Endothelial cell of umbilical vein (primary cell): Measurements from ENCODE around the gene DCHS2. TPM values are rescaled to one million over a fixed set of nuclear protein-coding genes. Genes with fewer than 3 reads are reported as not detected.

Experiments used
- BruUV-seq: library from RNA; stranded (reverse); fragments of 400-500 nt; replicated peaks from 2 replicates; lab custom pipeline; 2021; lab: Mats Ljungman, UMichigan
- CTCF ChIA-PET: fragments of 300-600, 350-600 bp; sonication (Branson Sonifier 250); formaldehyde crosslinking; loops from one replicate; lab custom pipeline; 2021; ENCODE audit warnings: antibody characterized with exemption, inconsistent platforms; lab: Charles Lee
- POLR2A ChIA-PET: fragments of 300-600, 350-600 bp; sonication (Branson Sonifier 250); formaldehyde crosslinking; loops from one replicate; lab custom pipeline; 2021; ENCODE audit warnings: antibody characterized with exemption, inconsistent platforms; lab: Charles Lee
- DNase-seq: peaks from one replicate; pipeline ENCODE4 v3.0.0-alpha.2; 2011; ENCODE audit warnings: low read depth, low spot score
- FAIRE-seq: peaks from 2 replicates; lab custom pipeline; 2011; peaks lifted over from hg19 to GRCh38; lab: Jason Lieb, UNC
- H2AFZ ChIP-seq: 2 replicates; pipeline ENCODE4 v1.6.0; 2012; ENCODE audit warnings: low read depth, low read length, control low read depth, inconsistent platforms
- H3K27ac ChIP-seq: 2 replicates; pipeline ENCODE4 v1.5.1; 2011; ENCODE audit warnings: low read depth, mild to moderate bottlenecking, control low read depth, low read length, moderate library complexity; ENCODE audit not compliant: insufficient read depth
- H3K27me3 ChIP-seq, 2 experiments: 2 replicates each; pipeline versions ENCODE4 v1.6.0 to v1.6.1; 2011; ENCODE audit warnings: low read length in 2 of 2, mixed read lengths in 1 of 2; ENCODE audit not compliant: control insufficient read depth in 2 of 2, insufficient read depth in 2 of 2
- H3K36me3 ChIP-seq, 2 experiments: 2 replicates in 1 of 2; 3 replicates in 1 of 2; pipeline ENCODE4 v1.5.1; 2011; ENCODE audit warnings: low read length in 2 of 2, mild to moderate bottlenecking in 1 of 2, moderate library complexity in 1 of 2; ENCODE audit not compliant: control insufficient read depth in 2 of 2, insufficient read depth in 2 of 2; ENCODE audit errors: extremely low read depth in 1 of 2
- H3K4me1 ChIP-seq: 3 replicates; pipeline ENCODE4 v1.5.1; 2011; ENCODE audit warnings: mild to moderate bottlenecking, low read length; ENCODE audit not compliant: control insufficient read depth, insufficient read depth; ENCODE audit errors: extremely low read depth
- H3K4me2 ChIP-seq: 2 replicates; pipeline ENCODE4 v1.6.1; 2011; ENCODE audit warnings: low read length, control low read depth, mixed read lengths; ENCODE audit not compliant: insufficient read depth
- H3K4me3 ChIP-seq, 3 experiments: fragments of 200-600 bp in 1 of 3; sonication (generic), shearing (Covaris generic) in 1 of 3; replicated peaks in 1 of 3; 2 replicates each; pipeline ENCODE4 v1.5.1; 2011 to 2016; ENCODE audit warnings: control low read depth in 3 of 3, low read length in 3 of 3, mild to moderate bottlenecking in 2 of 3, inconsistent platforms in 1 of 3, low read depth in 1 of 3, moderate library complexity in 1 of 3; ENCODE audit not compliant: insufficient read depth in 1 of 3
- H3K79me2 ChIP-seq: 2 replicates; pipeline ENCODE4 v1.6.0; 2012; ENCODE audit warnings: low read length, inconsistent platforms; ENCODE audit not compliant: control insufficient read depth, insufficient read depth
- H3K9ac ChIP-seq: replicated peaks from 2 replicates; pipeline ENCODE3; 2011; ENCODE audit warnings: low read length, control low read depth; ENCODE audit not compliant: insufficient read depth; ENCODE audit errors: extremely low read depth
- H3K9me1 ChIP-seq: replicated peaks from 3 replicates; pipeline ENCODE4 v1.6.0; 2011; ENCODE audit warnings: mild to moderate bottlenecking, low read length; ENCODE audit not compliant: control insufficient read depth, insufficient read depth; ENCODE audit errors: extremely low read depth
- H3K9me3 ChIP-seq: replicated peaks from 2 replicates; pipeline ENCODE4 v1.5.1; 2012; ENCODE audit warnings: low read length, inconsistent platforms; ENCODE audit not compliant: control insufficient read depth, insufficient read depth
- H4K20me1 ChIP-seq: replicated peaks from 2 replicates; pipeline ENCODE3; 2011; ENCODE audit warnings: mild to moderate bottlenecking, low read length; ENCODE audit not compliant: control insufficient read depth, insufficient read depth; ENCODE audit errors: extremely low read depth
- FOS ChIP-seq: IDR thresholded peaks from 2 replicates; pipeline ENCODE4 v1.6.1; 2011; ENCODE audit warnings: mild to moderate bottlenecking, low read length, moderate library complexity, borderline replicate concordance; ENCODE audit not compliant: insufficient read depth
- GATA2 ChIP-seq: IDR thresholded peaks from 2 replicates; pipeline ENCODE4 v1.7.0; 2011; ENCODE audit warnings: low read depth, mild to moderate bottlenecking, moderate library complexity, mixed read lengths, low read length; ENCODE audit not compliant: insufficient read length, insufficient read depth
- JUN ChIP-seq: IDR thresholded peaks from 2 replicates; pipeline ENCODE4 v1.6.1; 2011; ENCODE audit warnings: borderline replicate concordance, low read depth; ENCODE audit not compliant: insufficient read length, insufficient read depth
- MYC ChIP-seq: IDR thresholded peaks from one replicate; pipeline ENCODE4 v1.6.1; 2011; ENCODE audit warnings: mild to moderate bottlenecking, low read depth, low read length
- POLR2A ChIP-seq: IDR thresholded peaks from 2 replicates; pipeline ENCODE4 v1.6.1; 2012; ENCODE audit warnings: low read depth, mild to moderate bottlenecking, control low read depth, low read length
- POLR2AphosphoS5 ChIP-seq: IDR thresholded peaks from 2 replicates; pipeline ENCODE4 v1.6.1; 2012; ENCODE audit warnings: low read depth, mild to moderate bottlenecking, control low read depth, low read length, moderate library complexity; ENCODE audit not compliant: insufficient read depth
- dilution Hi-C: fragments of 300-500 bp; cut with MboI; formaldehyde crosslinking; loops from one replicate; pipeline ENCODE4 v1.15.0; 2019; ENCODE audit warnings: low sequenced_read_pairs; ENCODE audit not compliant: extremely low pct_ligation_motif_present
- intact Hi-C: fragments of 100-400 bp; cut with micrococcal nuclease; formaldehyde crosslinking; loops from one replicate; pipeline ENCODE4 v1.10.0; 2022
- polyA plus RNA-seq, 4 experiments: library from polyadenylated mRNA; depleted of rRNA in 3 of 4; stranded (reverse) in 3 of 4; unstranded in 1 of 4; fragments of >200 nt; gene quantifications; 2 replicates each; pipeline versions ENCODE4 v1.2.1 to v1.2.3, GENCODE V29; 2011 to 2012; ENCODE audit warnings: missing spikeins in 1 of 4
- total RNA-seq: library from RNA; stranded (reverse); gene quantifications from 2 replicates; pipeline ENCODE4 v1.2.3, GENCODE V29; 2021
- TF ChIP-seq, protein P1 (sequence below): IDR thresholded peaks from 2 replicates; pipeline ENCODE4 v1.6.1; 2011; ENCODE audit not compliant: insufficient read depth, insufficient read length

The DCHS2 gene
- total and polyA plus RNA-seq, 2 donors (not counting 3 experiments of a cell fraction or from before 2014, with no cell fraction given) = not detected

DNA sequence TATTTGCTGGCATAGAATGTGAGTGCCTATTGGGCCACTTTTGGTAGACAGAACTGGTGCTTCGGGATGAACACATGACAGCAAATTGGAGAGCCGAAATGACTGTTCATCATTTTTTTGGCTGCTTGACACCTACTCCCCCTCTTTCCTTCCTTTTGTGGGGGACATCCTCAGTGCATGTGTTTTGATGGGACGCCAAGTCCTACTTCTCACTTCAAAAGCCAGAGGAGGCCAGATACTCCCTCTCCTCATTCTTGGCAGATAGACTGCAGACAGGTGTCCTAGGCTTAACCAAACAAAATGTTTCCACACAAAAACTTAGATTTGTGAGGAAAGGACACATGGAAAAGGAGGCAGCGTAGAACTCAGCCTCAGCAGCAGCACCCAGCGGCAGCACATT, 62.4 kb downstream of the DCHS2 start:
- Histone ChIP-seq H3K79me2 (no peaks in the 10 kb centered on the region), H3K27me3 (no peaks in the 10 kb centered on the region), H4K20me1 (no peaks in the 10 kb centered on the region), H3K36me3 (no peaks in the 10 kb centered on the region), H3K9me3 (no peaks in the 10 kb centered on the region), H3K4me1 (no peaks in the 10 kb centered on the region), H3K9ac (no peak overlapping the region), H3K9me1 (no peaks in the 10 kb centered on the region), H3K4me3 (no peak overlapping the region), H3K27ac (no peak overlapping the region), H3K4me2 (no peak overlapping the region), H2AFZ (no peak overlapping the region)
- ChIA-PET POLR2A (no interaction called here), CTCF (no interaction called here)
- intact Hi-C loops (no loop called here), dilution Hi-C loops (no loop called here)
- DNase-seq (no peak), FAIRE-seq (no peak)
- no peak for TF ChIP-seq GATA2
- TF ChIP-seq FOS = no peak
- BruUV-seq = no TSS peak

DNA sequence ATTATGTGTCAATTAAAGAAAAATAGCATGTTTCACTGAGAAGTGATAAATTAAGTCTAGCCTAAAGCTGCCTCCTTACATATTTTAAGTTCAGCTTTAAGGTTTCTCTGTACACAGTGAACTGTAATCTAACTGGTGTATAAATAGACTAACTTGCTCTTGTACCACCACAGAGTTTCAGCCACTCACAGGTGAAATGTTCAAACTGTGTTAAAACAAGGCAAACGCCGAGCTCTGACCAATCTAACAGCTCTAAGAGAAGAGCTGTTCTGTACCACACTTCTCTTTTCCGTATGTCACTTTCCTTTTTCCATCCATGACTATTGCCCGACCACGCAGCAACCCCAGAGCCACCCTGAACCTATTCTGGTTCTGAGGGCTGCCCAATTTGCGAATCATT, 64.5 kb downstream of the DCHS2 start:
- Histone ChIP-seq H3K4me2 (no peak overlapping the region), H2AFZ (no peak overlapping the region), H3K27me3 (no peaks in the 10 kb centered on the region), H3K9ac (no peak overlapping the region), H3K9me1 (no peaks in the 10 kb centered on the region), H3K9me3 (no peaks in the 10 kb centered on the region), H3K4me1 (no peaks in the 10 kb centered on the region), H4K20me1 (no peaks in the 10 kb centered on the region), H3K79me2 (no peaks in the 10 kb centered on the region), H3K4me3 (no peak overlapping the region), H3K36me3 (no peaks in the 10 kb centered on the region), H3K27ac (no peak overlapping the region)
- TF ChIP-seq FOS (no peak), MYC (no peak), POLR2A (no peak), JUN (no peak), POLR2AphosphoS5 (no peak), GATA2 (no peak)
- TF ChIP-seq, protein P1, sequence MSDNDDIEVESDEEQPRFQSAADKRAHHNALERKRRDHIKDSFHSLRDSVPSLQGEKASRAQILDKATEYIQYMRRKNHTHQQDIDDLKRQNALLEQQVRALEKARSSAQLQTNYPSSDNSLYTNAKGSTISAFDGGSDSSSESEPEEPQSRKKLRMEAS = no peak
- intact Hi-C loops = no loop called here
- DNase-seq = no peak
- no TSS peak for BruUV-seq
- ChIA-PET CTCF (no interaction called here), POLR2A (no interaction called here)
- dilution Hi-C loops = no loop called here
- FAIRE-seq = no peak
